Daoy (cell line): ENCODE data around the gene DOC2A. TPM values are rescaled to one million over a fixed set of nuclear protein-coding genes. Genes with fewer than 3 reads are reported as not detected.

Experiments
- DNase-seq: peaks from one replicate; pipeline ENCODE4 v3.0.0-alpha.2; 2015; ENCODE audit warnings: low read depth
- total RNA-seq: library from RNA; depleted of rRNA; stranded (reverse); fragments of >200 nt; shearing (Covaris generic); gene quantifications from 2 replicates; pipeline ENCODE4 v1.2.3, GENCODE V29; 2014

Gene DOC2A
- total RNA-seq, 1 experiment from 2014 or later, result not detected

DNA sequence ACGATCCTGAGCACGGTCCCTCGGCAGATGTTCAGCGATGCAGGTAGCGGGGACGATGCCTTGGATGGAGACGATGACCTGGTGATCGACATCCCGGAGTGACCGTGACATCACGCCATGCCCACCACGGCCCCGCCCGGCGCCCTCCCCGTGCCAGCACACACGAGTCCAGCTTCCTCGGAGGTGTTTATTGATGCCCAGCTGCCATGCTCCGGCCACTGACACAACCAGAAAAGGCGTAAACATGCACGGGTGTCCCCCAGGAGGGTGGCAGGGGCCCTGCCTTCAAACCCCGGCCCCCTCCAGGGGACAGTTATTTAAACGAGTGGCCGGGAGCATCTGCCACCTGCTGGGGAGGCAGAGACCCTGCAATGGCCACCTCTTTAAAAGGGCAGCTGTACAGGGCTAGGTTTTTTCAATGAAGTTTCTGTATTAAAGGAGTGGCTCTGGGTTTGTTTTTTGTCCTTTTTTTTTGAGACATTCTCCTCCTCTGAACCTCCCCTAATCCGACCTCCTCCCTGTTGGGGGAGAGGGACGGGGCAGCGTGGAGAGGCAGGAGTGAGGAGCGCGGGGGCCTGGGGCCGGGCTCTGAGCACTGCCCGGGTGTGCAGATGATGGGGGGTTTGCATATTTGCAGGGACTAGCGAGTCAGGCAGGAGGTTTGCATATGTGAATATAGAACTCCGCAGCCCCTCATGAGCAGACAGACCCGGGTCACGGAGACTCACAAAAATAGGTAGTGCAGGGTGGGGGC, 5.3 kb downstream of the DOC2A start:
- DNase-seq, result peak; percentile 39

DNA sequence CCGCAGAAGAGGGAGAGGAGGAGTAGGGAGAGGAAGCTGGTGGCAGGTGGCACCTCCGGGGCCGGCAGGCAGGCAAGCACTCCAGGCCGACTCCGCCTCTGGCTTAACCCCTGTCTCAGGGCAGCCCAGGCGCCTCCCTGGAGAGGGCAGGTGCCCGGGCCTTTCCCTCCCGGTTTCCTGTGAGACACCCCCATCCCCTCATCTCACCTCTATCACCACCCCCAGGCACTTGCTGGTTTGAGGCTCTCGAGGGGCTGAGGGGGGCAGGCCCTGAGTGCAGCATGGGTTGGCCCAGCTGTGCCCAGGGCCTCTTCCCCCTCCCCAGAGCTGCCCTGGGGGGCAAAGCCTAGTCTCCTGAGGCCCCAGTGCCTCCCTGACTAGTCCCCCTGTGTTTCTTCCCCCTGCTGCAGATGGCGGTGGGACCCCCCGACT, 6.0 kb downstream of the DOC2A start:
- DNase-seq, result no peak

DNA sequence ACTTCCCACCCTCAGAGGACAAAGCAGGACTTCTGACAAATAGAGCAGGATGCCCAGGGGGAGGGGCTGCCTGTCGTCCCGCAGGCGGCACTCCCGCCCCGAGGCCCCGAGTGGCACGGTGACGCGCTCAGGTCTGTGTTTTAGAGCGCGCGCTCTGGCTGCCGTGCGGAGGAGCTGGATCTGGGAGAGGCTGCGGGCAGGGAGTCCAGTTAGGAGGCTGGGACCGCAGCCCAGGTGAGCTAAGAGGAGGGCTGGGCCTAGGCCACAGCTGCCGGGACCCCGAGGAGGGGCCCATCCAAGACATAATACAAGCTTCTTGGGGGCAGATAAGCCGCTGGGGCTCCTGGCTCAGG, 6.4 kb downstream of the DOC2A start:
- no peak for DNase-seq

DNA sequence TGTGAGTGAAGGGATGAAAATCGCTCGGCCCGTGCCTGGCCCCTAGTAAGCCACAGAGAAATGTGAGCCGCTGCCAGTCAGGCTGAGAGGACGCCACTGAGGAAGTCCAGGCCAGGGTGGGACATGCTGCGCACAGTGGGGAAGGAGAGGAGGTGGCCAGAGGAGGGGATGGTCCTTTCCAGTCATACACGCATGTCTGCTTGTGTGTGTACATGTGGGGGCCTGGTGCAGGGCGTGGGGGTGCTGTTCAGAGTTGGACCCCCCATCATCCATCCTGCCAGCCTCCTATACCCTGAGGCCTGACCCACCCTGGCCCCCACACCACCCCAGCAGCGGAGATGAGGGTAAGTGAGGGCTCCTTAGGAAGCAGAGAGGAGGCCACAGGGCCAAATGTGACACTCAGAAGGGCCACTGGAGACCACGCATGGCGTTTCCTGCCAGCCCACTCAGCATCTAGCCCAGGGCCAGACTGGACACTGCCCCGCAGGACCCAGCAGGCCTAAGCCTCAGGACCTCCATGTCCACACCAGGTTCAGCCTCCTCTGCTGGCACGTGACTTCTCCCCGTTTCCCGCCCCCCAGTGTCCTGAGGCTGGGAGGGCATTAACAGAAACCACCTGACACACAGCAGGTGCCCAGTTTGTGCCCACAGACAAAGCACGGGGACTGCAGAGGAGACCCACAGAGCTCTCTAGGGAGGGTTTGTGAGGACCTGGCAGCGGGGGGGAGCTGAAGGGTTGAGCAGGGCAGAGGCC, 7.0 kb downstream of the DOC2A start:
- DNase-seq, result no peak

DNA sequence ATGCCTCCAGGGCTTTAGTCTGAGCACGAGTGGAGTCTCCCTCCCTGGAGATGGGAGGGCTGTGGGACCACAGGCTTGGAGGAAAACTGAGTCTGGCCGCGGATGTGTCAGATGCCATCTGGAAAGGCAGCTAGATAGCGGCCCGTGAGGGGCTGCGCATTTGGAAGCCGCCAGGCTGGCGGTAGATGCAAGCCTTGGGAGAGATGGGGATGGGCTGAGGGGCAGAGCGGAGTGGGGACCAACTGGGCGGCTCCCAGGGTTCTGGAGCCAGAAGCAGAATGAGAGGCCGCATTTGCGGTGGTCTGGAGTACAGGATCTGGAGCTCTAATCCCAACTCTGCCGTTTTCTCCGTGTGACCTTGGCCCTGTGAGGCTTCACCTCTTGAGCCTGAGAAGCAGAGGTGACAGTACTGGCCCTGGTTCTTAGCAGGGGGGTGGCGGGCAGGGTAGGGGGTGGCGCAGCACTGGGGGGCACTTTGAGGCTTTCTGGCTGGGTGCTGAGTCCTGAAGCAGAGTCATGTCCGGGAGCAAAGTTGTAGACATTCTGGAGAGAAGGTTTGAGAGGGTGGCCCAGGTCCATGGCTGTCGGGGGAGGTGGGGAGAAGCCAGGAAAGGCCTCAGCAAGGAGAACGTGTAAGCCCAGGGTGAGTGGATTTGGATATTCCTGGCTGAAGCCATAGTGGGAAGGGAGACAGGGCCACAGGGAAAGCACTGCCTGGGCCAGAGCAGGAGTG, 8.0 kb downstream of the DOC2A start:
- DNase-seq, result no peak

DNA sequence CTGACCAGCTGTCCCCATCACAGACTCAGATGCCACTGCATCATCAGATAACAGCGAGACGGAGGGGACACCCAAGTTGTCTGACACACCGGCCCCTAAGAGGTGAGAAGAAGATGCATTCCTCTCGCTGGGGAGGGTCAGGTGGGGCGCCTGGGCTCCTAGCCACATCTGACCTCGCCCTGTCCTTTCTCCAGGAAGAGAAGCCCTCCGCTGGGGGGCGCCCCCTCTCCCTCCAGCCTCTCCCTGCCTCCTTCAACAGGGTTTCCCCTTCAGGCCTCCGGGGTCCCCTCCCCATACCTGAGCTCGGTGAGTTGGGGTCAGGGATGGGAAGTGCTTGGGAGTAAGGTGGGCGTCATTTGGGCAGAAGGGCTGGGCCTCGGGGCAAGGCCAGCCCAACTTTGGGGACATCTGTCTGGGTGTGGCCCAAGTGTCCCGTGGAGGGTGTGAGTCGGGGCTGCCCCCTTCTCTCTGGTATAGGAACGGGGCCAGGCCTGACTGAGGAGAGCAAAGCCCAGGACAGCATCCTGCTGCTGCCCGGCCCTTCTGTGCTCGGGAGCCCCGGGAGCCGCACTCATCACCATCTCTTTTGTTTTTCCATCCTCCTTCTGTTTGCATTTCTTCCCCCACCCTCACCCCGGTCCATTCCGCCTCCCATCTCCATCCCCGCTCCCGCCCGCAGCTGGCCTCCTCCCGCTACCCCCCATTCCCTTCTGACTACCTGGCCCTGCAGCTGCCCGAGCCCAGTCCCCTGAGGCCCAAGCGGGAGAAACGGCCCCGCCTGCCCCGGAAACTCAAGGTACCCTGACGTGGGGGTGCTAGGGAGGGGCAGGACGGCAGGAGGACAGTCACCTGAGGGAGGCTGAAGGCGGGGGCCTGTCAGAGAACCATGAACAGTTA, 9.8 kb downstream of the DOC2A start:
- no peak for DNase-seq

DNA sequence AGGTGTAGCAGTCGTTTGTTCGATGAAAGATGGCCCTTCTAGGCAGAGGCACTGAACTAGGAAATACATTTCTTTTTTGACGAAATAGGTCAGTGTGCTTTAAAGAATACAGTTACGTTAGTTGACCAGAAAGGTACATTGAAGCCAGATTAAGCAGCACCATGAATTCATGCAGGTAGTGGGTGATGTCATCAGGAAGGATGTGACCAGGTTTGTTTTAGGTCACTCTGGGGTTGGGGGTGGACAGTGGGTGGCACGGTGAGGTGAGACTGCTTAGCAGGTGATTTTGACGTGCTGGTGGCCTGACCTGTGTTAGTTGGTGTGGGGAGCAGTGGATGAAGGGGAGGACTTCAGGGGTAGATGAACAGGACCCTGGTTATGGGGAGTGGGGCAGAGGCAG, 11.2 kb downstream of the DOC2A start:
- no peak for DNase-seq

DNA sequence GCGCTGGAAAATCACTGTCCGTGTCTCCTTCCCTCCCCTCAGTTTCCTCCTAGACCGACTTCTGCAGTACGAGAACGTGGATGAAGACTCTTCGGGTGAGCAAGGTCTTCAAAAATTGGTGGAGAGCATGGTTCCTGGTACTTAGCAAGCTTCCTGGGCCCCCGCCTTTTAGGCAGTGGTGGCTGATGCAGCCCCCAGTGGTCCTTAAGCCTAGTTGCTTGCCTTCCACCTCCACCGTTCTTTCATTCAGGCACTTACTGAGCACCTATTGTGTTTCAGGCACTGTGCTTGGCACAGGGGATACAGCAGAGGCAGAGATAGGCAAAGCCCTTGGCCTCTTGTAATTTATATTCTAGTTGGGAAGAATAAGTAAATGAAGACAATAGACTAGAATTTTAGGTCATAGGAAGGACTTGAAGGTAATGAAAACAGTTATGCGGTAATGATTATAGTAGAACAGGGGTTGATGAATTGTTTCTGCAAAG, 14.0 kb downstream of the DOC2A start:
- no peak for DNase-seq

DNA sequence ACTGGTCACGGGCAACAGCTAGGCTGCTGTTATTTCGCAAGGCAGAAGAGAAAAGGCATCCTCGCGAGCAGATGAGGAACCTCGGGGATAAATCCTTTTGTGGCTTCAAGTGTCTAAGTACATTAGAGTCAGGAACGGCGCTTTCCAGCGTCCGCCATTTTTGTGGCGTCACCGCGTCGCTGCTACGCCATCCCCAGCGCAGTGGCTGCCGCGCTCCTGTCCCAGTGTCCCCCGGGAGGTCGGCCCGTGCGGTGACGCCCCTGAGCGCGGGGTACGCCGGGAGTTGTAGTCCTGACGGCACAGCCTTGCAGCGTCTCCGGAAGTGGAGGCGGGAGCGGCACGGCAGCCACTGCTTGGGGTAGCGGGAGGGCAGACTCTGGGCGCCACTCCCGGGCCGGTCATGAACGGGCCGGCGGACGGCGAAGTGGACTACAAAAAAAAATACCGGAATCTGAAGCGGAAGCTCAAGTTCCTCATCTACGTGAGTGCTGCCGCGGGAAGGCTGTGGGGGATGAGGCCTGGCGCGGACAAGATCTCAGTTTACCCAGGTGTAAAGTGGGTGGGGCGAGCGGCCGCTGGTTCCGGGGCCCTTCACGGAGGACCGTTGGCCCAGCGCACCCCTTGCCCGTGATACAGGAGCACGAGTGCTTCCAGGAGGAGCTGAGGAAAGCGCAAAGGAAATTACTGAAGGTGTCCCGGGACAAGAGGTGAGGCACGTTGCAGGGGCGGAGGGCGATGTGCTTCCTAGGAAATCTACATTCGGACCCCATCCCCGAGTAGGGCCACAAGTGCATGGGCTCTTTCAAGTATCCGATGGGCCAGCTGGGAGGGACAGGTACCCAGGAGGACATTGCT, 14.7 kb downstream of the DOC2A start, which contains the start of gene INO80E:
INO80E (plus strand) TSS at position 331 of the 855 bp plus-strand sequence; CDS start at position 401, 70 bp downstream.
- DNase-seq, result peak; percentile 97

DNA sequence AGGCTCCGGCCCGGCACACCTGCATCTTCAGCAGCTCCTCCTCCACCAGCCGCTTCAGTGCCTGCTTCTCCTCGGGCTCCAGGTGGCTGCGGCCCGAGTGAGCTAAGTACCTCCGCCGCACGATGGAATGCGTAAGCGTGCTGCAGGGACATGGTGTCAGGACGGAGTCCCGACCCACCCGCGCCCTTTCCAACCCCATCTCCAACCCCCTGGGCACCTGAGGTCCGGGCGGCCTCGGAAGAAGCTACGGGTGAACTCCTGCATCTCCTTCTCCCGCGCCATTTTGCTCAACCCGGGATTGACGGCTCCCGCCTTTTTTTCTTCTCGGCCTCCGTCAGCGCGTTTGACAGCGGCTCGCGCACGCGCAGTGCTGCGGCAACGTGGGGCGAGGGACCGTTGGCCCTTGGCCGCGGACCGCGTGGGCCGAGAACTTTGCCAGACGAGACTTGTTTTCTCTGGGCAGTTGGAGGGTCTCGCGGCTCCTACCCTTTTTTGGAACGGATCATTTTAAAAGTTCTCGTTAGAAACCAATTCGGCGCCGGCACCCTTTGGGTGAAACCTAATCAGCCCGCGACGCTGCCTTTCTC, 15.4 kb downstream of the DOC2A start, which contains the start of gene HIRIP3:
HIRIP3 (minus strand) TSS at position 294 of the 587 bp plus-strand sequence; CDS start at position 282, 12 bp downstream.
- peak; percentile 86 for DNase-seq

DNA sequence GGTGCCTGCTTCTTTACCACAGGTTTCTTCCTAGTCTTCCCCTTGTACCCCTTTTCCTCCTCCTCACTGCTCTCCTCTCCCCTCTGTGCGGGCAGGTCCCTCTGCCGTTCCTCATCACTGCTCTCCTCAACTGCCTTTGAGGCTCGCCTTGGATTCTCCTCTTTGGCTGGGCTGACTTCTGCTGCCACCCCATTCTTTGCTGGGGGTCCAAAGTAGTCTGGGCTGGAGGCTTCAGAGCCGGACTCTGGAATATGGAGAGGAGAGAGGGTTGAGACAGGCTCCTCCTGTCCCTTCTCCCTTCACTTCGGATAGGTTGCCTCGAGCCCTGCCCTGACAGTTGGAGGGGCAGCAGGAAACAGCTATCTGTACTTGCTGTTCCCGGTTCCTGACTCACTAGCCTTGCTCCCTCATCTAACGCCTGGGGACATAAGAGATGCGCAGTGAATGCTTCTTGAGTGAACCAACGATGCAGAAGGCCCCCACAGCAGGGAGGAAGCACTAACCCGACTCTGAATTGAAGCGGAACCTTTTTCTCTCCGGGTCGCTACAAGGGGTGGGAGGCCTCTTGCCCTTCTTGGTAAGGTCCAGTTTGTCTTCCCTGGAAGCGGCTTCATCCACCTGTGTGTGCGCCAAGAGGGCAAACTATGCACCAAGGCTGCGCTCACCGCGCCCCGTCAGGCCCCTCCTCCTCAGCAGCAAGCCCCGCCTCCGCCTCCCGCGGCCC, 16.1 kb downstream of the DOC2A start:
- peak; percentile 69 for DNase-seq

DNA sequence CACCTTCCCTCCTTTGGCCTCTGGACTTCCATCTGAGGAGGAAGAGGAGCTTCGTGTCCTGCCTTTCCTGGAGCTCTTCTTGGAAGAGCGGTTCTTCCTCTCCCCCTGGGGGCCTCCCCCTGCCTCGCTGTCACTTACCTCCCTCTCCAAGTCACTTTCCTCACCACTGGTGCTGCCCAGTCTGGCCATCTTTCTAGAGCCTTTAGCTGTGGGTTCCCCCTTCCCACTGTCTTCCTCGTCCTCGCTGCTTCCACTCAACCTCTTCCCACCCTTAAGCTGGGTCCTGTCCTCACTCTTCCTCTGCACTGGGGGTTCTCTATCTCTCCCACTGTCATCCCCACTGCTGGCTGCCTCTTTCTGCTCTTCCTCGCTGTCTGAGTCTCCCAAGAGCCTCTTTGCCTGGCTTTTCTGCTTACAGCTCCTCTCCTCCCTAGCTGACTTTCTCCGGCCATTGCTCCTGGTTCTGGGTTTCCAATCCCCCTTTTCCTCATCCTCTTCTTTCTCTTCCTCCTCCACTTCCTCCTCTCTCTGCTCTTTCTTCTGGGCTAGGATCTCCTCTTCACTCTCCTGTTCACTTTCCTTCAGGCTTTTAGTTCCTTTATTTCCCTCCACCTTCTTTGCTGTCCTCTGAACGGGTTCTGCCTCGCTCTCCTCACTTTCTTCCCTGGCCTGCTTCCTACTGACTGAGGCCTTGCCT, 16.8 kb downstream of the DOC2A start:
- no peak for DNase-seq

DNA sequence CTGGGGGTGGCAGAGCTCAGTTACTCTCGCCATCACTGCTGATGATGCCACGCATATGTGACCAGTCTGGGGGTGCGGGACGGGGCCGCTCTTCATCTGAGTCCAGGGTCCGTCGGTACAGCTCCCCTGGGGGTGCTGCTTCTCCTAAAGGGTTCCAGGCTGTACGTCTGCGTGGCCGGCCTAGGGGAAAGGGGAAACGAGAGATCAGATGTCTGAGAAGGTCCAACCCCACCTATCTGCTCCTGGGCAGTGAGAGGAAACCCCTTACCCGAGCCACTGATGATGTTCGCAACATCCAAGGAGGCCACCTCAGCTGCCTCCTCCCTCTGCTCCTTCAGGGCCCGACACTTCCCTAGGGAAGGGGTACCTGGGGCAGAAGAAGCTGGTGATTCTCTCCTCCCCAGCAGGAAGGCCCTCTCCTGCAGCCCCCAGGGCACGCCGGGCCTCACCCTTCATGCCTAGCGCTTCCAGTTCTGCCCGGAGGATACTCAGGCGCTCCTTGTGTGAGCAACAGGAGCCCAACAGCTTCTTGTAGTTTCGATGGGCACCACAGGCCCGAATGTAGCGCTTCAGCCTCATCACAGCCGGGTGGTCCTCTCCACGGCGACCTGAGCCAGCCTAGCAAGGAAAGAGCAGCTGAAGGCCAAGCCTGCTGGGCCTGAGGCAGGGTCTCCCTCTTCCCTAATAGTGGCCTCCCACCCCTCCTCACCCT, 17.5 kb downstream of the DOC2A start:
- DNase-seq, result no peak

DNA sequence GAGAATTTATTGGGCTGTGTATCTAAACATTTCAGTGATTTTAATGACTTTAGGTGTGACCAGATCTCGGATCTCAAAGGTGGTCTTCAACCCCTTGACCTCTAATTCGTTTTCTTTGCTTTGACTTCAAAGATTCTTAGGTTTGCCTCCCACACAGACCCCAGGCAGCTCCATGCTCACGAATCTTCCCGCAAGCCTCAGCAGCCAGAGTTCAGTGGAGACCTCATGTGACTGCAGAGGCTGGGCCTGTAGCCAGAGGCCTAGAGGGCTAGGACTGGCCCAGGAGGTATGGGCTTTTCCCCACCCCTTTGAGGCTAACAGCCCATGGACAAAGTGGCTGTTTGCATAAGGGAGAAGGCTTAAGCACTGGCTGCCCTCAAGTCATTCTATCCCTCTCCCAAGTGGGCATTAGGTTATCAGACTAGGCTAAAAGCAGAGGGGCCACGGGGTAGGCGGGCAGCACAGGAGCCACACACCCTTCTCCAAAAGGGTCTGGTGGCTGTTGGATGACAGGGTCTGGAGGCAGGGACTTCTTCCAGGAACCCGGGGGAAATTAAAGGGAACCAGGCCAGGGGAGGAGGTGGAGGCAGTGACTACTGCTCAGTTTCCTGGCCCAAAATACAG, 18.4 kb downstream of the DOC2A start:
- DNase-seq, result no peak

DNA sequence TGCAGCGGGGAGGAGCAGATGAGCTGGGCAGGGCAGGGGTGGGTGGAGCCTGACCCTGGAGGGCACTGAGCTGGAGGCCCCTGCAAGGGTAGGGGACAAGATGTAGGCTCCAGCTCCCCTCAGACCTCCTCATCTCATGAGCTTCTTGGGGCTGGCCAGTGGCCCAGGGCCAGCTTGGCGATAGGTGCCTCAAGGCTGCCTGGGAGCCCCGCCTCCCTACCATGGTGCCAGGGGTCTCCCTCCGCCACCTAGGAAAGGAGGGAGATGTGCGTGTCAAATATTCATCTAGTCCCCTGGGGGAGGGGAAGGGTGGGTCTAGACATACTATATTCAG, 19.3 kb downstream of the DOC2A start:
- DNase-seq, result no peak

DNA sequence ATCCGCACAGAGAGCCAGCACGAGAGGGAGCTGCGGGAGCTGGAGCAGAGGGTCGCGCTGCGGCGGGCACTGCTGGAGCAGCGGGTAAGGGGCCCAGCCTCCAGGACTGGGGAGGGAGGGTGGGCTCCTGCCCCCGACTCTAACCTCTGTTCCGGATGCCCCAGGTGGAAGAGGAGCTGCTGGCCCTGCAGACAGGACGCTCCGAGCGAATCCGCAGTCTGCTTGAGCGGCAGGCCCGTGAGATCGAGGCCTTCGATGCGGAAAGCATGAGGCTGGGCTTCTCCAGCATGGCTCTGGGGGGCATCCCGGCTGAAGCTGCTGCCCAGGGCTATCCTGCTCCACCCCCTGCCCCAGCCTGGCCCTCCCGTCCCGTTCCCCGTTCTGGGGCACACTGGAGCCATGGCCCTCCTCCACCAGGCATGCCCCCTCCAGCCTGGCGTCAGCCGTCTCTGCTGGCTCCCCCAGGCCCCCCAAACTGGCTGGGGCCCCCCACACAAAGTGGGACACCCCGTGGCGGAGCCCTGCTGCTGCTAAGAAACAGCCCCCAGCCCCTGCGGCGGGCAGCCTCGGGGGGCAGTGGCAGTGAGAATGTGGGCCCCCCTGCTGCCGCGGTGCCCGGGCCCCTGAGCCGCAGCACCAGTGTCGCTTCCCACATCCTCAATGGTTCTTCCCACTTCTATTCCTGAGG, 19.8 kb downstream of the DOC2A start:
- no peak for DNase-seq

DNA sequence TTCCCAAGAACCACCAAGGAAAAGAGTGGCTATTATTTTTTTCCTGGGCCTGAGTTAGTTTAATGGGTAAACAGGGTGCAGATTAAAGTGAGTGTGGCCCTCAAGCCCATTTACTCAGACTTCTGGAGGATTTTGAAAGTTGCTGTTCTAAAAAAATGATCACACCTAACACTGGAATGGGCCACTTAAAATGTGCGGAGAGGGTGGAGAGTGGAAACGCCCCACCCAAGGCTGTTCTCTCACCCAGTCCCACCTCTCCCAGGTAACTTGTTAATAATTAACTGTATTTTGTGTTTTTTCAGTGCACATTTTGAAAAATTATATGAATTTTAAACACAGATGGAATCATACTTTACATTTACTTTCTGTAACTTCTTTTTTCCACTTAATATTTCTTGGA, 20.8 kb downstream of the DOC2A start:
- no peak for DNase-seq
